HG03520 (cell line): ENCODE results near the gene SBK3.
"Not testable (repeated sequence)": the region's sequence is repeated elsewhere in the genome, so short reads cannot be mapped to it uniquely, and the experiment has no call there.

Experiments used
- ATAC-seq: cut with Tn5 transposase; IDR thresholded peaks from one replicate; pipeline ENCODE4 v1.9.1; 2021; ENCODE audit warnings: mild to moderate bottlenecking, moderate library complexity; ENCODE audit not compliant: unreplicated experiment

SBK3 gene

DNA sequence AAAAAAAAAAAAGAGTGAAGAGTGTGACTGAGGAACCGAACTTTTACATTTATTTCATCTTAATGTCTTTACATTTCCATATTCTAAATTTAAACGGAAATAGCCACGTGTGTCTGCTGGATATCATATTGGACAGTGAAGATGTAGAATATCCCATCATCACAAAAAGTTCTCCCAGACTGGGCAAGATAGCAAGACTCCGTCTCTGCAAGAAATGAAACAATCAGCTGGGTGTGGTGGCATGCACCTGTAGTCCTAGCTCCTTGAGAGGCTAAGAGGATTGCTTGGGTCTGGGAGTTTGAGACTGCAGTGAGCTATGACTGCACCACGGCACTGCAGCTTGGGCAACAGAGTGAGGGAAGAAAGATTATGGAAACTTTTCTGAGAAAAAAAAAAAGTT, 31.4 kb upstream of the SBK3 start:
- ATAC-seq: no peak

DNA sequence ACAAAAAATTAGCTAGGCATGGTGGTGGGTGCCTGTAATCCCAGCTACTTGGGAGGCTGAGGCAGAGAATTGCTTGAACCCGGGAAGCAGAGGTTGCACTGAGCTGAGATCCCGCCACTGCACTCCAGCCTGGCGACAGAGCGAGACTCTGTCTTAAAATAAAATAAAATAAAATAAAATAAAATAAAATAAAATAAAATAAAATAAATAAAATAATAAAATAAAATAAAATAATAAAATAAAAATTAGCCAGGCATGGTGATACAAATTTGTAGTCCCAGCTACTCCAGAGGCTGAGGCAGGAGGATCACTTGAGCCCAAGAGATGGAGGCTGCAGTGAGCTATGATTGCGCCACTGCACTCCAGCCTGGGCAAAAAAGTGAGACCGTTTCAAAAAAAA, 28.6 kb upstream of the SBK3 start:
- not testable (repeated sequence) for ATAC-seq

DNA sequence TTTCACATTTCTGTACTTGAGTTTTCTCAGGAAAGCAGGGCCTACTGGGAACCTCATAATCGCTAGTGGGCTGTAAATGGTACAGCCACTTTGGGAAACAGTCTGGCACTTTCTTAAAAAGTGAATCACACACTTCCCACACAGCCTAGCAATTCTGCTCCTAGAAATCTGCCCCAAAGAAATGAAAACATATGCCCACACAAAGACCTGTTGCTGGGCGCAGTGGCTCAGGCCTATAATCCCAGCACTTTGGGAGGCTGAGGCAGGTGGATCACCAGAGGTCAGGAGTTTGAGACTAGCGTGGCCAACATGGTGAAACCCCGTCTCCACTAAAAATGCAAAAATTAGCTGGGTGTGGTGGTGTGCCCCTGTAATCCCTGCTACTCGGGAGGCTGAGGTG, 24.1 kb upstream of the SBK3 start:
- not testable (repeated sequence) for ATAC-seq

DNA sequence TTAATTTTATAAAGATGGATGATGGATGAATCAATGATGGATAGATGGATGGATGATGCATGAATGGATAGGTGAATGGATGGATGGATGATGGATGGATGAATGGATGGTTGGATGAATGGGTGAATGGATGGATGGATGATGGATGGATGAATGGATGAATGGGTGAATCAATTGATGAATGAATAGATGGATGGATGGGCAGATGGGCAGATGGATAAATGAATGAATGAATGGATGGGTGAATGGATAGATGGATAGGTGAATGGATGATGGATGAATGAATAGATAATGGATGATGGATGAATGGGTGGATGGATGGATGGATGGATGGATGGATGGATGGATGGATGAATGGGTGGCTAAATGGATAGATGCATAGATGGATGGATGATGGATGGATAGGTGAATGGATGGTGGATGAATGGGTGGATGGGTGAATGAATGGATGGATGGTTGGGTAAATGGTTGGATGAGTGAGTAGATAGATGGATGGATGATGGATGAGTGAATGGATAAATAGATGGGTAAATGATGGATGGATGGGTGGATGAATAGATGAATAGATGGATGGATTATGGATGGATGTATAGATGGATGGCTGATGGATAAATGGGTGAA, 22.5 kb upstream of the SBK3 start:
- ATAC-seq: no peak

DNA sequence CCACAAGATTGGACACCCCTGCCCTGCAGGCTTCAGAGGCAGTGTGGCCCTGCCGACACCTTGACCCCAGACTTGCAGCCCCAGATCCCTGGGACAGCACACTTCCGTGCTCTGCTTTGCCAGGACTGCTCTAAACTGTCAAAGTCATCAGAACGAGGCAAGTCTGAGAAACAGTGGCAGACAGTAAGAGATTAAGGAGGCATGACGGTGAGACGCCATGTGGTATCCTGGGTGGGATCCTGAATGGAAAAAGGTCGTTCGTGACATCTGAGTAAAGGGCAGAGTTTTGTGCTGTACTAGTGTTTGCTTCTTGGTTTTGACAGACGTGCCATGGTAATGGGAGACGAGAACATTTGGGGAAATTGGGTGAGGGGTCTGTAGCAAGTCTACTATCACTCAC, 21.5 kb upstream of the SBK3 start:
- no peak for ATAC-seq

DNA sequence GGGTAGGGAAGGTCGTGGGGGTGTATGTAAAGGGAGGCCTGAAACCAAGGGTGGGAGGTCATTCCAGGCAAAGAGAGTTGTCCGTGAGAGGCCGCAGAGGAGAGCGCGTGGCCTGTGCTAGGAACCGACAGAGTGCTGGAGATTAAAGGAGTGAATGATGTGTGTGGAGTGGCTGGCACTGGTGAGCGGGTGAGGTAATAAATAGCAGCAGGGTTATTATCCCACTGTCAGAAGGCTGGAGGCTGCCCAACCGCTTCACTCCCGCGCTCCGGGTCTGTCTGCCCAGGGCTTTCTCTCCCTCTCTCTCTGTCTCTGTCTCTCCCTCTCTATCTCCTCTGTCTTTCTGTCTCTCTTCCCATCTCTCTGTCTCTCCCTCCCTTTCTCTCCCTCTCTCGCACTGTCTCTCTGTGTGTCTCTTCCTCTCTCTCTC, 17.9 kb upstream of the SBK3 start:
- ATAC-seq: no peak

DNA sequence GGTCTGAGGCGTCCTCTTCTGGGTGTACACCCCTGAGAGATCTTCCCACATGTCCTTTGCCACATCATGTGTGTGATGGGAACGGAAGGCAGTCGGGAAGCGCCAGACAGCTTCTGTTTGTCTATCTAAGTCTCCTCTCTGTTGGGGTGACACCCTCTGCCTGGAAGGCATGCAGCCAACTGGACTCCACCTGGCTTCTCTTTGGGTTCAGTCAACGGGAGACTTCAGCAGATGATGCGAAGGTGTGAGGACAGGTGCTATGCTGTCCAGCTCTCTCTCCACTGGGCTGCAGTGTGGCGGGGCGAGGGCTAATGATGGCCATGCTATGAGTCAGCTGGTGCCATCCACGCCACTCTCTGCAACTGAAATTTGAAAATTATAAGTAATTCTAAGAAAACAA, 14.3 kb upstream of the SBK3 start:
- no peak for ATAC-seq

DNA sequence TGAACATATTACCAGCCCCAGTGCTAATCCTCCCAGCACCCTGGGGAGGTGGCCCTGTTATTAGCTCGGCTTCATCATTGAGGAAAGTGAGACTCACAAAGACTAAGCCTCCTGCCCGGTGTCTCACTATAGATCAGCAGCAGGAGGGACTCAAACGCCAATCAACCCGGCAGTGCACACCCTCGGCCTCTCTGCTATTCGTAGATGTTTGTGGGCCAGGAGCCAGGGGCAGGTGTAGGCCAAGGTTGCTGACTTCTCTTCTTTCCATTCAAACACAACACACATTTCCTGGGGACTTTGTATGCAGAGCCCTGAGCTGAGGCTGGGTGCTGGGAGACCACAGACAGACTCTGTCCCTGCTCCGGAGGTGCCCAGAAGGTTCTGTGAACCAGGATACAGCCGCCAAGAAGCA, 9.4 kb upstream of the SBK3 start:
- no peak for ATAC-seq

DNA sequence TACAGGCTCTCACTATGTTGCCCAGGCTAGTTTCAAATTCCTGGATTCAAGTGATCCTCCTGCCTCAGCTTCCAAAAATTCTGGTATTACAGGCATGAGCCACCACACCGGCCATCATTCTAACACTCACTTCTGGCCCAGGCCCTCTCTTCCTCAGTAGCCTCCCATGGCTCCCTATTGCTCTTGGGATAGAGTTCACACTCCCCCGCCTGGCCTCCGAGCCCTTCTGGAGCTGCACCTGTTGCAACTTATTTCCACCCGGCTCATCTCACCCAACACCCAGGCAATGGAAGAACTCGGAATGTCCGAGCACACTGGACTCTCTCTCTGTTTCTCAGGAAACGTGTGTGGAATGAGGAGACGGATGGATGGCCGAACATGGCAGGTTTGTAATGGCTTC, 9.0 kb upstream of the SBK3 start:
- ATAC-seq: no peak

DNA sequence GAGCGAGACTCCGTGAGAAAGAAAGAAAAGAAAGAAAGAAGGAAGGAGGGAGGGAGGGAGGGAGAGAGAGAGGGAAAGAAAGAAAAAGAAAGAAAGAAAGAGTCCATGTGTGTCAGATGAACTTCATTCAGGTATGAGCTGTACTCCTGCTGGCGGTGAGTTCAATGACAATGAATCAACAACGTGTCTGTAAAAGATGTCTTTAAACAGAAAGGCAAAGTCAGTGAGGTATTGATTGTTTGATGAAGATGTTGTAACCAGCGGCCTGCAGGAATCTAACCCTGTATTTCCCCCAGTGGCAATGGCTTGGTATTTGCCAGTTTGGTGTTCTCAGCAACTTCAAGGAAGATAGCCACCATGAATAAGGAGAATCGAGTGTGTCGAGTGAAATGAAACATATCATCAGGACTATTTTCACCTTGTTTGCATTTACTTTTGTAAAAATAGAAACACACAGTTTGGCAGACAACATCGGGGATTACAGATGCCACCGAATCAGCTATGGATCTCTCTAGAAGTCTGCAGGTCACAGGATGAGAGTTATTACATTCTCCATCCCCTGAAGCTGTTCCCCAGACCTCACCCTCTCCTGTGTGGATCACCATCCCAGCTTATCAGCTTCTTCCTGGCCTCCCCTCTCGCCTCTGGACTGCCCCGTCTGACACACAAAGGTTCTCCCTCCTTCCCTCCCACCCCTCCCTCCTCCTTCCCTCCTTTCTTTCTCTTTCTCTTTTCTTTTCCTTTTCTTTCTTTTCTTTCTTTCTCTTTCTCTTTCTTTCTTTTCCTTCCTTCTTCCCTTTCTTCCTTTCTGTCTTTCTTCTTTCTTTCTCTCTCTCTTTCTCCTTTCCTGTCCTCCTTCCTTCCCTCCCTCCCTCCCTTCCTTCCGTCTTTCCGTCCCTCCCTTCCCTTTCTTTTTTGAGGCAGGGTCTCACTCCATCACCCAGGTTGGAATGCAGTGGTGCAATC, 8.2 kb upstream of the SBK3 start:
- ATAC-seq: no peak

DNA sequence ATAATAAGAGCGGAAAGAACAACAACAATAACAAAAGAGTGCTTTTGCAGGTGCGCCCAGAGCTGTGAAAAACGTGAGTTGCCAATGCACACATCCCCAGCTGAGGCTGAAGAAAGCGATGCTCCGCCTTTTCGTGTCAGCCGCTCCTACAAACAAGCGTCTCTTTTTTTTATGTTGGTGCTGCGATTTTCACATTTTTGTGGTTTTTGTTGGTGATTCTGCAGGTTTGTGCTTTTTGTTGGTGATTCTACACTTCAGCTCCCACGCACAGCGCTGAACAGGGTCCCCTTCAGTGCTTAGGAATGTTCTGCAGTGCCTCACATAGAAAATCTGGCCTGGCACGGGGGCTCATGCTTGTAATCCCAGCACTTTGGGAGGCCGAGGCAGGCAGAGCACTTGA, 7.3 kb upstream of the SBK3 start:
- no peak for ATAC-seq

DNA sequence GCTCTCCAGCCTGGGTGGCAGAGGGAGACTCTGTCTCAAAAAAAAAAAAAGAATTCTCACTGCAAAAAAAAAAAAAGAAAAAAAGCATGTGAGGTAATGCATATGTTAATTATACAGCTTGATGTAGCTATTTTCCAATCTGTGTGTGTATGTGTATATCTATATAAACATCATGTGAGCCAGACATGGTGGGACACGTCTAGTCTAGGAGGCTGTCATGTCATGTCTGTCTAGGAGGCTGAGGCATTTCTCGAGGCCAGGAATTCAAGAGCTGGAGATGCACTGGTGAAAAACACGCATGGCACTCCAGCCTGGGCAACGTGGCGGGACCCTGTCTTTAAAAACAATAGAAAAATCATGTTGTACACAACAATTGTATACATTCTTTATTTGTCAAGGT, 6.9 kb upstream of the SBK3 start:
- no peak for ATAC-seq

DNA sequence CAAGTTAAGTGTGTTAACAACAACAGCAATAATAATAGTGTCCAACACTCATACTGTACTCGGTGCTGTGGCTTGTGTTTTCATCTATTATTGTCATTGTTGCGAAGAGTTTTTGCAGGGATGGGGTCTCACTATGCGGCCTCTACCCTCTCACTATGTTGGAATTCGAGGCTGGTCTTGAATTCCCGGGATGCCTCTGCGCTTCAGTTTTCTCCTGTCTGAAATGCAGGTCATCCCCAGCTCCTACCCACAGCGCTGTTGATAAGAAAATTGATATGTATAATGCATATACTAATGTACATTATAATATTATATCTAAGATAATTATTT, 4.9 kb upstream of the SBK3 start:
- ATAC-seq: no peak

DNA sequence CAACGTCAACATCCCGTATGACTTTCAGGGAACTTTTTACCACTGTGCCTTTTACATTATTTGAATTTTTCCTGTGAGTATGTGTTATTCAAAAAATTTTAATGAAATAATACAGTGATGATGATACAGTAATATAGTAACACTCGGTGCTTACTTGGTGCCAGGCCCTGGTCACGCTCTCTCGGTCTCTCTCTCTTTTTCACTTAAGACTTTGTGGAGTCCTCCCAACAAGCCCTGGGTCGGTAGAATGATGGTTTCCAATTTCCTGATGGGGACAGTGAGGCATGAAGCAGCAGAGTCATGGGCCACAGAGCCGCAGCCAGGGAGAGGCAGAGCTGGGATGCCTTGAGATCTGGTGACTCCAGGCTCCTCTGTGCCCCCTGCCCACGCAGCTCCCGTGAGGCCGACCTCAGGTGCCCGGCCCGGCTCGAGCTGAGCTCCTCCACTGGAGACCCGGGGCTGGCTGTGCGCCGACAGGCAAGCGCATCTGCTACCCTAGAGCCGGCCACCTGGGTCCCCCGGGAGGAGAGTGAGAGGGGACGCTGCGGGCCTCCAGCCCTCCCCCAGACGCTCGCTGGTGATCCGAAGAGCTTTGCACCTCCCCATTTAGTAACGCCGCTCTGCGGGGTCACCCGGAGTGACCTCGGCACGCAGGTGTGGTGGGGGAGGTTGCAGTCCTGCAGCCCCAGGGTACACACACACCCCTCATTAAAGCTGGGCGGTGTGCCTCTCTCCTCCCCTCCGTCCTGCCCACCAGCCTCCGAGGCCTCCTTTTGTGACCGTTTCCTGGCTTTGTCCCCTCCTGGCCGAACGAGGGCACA, 4.4 kb upstream of the SBK3 start:
- ATAC-seq: no peak

DNA sequence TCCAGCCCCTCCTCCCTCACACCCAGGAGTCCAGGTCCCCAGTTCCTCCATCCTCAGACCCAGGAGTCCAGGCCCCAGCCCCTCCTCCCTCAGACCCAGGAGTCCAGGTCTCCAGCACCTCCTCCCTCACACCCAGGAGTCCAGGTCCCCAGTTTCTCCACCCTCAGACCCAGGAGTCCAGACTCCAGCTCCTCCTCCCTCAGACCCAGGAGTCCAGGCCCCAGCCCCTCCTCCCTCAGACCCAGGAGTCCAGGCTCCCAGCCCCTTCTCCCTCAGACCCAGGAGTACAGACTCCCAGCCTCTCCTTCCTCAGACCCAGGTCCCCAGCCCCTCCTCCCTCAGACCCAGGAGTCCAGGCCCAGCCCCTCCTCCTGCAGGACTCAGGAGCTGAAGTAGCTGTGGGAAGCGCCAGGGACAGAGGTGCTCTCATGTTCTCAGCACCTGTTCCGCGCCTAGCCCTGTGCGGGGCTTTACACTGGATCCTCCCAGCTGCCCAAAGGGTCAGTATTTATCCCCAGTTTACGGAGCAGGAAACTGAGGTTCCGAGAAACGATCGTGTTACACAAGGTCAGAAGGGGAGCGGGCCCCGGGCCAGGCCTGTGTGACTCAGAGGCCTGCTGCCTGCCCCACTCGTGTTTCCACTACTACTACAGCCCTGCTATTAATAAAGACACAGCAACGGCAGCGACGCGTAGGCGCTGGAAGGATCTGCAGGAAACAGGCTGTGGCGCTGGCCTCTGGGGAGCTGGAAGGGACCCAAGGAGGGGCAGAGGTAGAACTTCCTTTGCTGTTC, 1.7 kb upstream of the SBK3 start:
- no peak for ATAC-seq

DNA sequence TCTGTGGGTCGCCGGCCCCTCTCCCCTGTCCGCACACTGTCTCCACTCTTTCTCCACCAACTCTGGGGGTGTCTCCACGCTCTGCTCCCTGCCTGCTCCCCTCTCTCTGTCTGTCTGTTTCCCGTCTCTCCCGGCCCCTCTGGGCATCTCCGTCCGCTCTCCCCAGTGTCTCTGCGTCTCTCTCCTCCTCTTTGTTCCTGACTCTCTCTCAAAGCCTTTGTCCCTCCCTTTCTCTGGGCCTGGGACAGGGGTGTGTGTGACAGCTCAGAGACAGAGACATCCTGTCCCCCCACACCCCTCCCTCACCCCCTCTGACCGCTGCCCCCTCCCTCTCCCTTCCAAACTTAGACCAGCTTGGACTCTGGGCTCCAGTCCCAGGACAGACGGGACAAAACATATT, 668 bp upstream of the SBK3 start:
- ATAC-seq: no peak

DNA sequence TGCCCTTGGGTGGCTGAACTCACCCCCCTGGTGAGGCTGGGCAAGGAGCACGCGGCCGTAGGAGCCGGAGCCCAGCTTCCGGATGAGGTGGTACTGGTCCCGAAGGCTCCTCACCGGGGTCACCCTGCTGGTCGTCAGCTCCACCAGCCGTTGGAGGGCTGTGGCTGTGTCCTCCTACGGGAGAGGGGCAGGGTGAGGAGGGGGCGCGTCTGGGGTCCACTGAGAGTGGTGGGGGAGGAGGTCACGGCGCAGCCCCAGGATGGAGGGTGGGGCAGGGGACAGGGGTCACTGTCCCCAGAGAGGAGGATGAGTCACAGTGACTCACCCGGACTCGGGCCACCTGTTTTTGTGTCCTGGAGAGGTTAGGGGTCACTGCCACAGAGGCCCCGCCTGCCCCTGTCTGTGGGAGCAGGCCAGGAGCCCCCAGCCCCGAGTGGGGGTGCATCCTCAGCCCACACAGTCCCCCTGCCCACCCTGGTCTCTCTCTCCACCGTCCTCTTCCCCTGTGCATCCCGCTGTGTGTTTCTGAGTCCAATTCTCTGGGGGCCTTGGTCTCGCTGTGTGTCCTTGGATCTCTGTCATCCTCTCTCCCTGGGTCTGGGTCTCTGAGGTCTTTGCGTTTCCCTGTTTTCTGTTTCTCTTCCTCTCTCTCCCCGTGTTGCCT, 435 bp downstream of the SBK3 start:
- ATAC-seq: no peak

DNA sequence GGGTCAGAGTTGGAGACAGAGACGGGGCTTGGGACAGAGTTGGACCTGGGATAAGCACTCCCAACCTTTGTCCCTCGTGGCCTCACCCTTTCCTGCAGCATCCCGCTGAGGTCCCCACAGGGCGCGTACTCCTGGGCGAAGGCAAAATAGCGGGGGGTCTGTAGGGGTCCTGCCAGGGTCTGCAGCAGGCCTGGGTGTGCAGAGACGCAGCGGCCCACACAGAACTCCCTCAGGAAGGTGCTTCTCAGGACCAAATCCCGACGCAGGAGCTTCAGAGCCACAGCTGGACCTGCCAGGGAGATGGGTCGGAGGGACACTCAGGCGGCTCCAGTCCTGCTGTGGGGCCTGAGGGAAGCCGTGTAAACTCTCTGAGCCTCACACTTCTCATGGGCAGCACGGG, 1.3 kb downstream of the SBK3 start:
- ATAC-seq: no peak

DNA sequence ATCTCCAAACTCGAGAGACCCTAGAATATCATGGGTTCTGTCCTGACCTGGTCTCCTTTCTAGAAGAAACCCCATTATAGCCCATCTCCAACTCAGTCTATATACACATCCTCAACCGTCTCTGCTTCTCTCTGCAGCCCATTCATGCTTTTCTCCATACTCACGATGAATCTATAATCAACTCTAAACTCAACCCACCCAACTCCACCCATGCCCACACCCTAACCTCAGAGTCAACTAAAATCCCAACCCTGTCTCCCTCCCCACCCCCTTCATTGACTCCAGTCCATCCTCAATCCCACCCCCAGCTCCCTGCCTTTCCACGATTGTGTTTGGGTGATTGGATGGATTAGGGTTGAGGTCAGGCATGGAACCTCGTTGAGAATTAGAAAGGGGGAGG, 1.8 kb downstream of the SBK3 start:
- no peak for ATAC-seq

DNA sequence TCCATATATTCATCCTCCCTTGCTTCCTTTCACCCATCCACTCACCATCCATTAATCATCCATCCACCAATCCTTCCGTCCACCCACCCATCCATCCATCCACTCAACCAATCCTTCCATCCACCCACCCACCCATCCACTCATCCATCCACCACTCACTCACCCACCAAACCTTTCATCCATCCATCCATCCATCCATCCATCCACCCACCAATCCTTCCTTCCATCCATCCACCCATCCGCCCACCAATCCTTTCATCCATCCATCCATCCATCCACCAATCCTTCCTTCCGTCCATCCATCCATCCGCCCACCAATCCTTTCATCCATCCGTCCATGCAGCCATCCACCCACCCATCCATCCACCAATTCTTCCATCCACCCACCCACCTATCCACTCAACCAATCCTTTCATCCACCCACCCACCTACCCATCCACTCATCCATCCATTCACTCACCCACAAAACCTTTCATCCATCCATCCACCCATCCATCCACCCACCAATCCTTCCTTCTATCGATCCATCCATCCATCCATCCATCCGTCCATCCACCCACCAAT, 3.0 kb downstream of the SBK3 start:
- no peak for ATAC-seq
